Erythroblast (primary cell): ENCODE measurements around the gene HSPA9.
"Not testable (repeated sequence)": the region's sequence is repeated elsewhere in the genome, so short reads cannot be mapped to it uniquely, and the experiment has no call there.

ENCODE experiments used
- DNase-seq, 2 experiments: peaks; one replicate each; lab custom pipeline; 2025; lab: John Stamatoyannopoulos, UW
- GATA1 ChIP-seq: IDR thresholded peaks from 2 replicates; pipeline ENCODE4 v1.6.1; 2011; ENCODE audit warnings: low read depth, mild to moderate bottlenecking, control low read depth, low read length, moderate library complexity
- POLR2A ChIP-seq: IDR thresholded peaks from 2 replicates; pipeline ENCODE4 v1.6.1; 2011; ENCODE audit warnings: mild to moderate bottlenecking, low read length

The HSPA9 gene

GRCh38 chr5:138515556-138516245 lies 59.5 kb downstream of the HSPA9 start:
- no peak for TF ChIP-seq POLR2A
- TF ChIP-seq GATA1 = no peak
- DNase-seq = no peak

- TF ChIP-seq GATA1 = no peak
- TF ChIP-seq POLR2A = no peak
- DNase-seq = no peak
Observed at GRCh38 chr5:138514021-138514420, 61.2 kb downstream of the HSPA9 start.

DNA sequence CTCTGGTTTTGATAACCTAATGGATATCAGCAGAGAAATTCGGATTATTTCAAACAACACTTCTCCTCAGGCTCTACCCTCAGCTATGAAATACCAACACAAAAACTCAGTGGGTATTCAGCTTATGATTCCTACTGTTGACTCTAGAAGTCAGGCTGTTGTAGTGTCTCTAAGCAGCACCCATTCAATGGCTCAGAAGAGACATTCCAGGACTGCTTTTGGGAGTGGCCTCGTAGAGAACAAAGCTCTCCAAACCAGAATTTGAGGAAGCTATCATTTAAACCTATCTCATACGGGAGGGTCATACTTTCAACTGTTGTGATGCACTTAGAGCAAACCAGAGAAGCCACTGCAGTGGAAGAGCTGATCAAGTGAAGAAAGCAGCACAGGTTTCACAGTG lies 66.2 kb downstream of the HSPA9 start:
- no peak for DNase-seq
- TF ChIP-seq POLR2A (no peak), GATA1 (no peak)

- not testable (repeated sequence) for DNase-seq
Observed at GRCh38 chr5:138507485-138507884, 67.7 kb downstream of the HSPA9 start.

- no peak for DNase-seq
- no peak for TF ChIP-seq GATA1
- no peak for TF ChIP-seq POLR2A
Observed at GRCh38 chr5:138506370-138507306, 68.6 kb downstream of the HSPA9 start.

DNA sequence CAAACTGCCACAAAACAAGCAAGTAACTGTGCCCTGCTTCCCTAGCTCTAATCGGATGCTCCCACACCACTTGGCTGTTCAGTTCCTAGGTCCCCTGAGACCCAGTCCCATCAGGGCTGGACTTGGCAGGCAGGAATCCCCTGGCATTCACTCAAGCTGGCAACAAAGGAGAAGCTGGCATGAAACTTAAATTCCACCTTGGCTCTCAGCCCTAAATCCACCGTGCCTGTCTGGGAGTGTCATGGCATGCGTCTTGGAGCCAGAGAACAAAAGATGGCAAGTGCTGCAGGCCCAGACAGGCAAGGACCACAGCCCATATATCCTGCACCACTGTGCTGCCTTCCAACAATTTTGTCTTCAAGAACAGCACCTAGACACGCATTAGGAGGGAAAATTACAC lies 70.4 kb downstream of the HSPA9 start:
- TF ChIP-seq POLR2A = no peak
- TF ChIP-seq GATA1 = no peak
- no peak for DNase-seq
